ENCODE data around the gene SYNPR. TPM values are rescaled to one million over a fixed set of nuclear protein-coding genes. Genes with fewer than 3 reads are reported as not detected.

SYNPR gene
- total RNA-seq, 1 experiment from 2014 or later = 17.6 TPM

DNA sequence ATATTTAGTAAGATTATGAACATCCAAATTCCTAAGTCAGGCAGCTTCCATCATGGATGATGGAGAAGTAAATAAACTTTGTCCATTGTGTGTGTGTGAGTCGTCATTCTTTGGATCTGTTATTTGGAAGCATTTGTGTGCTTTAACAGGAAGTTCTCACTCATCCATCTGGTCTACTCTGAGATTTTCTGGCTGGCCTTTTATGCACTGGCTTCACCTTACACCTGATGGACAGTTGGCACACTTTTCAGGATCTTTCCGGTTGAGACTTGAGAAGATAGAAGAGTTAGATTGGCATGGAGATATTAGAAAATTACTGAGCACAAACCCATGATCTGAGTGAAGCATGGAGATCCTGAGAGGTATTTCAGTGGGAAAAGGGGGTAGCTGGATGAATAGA lies 12.6 kb downstream of the SYNPR start:
- DNase-seq (ENCODE audit: low spot score) = no peak
- TF ChIP-seq EZH2 (IDR thresholded peaks at IDR 0.05; ENCODE audit: borderline replicate concordance, low read depth, low read length, poor library complexity, severe bottlenecking) = no peak
- TF ChIP-seq, protein P1, sequence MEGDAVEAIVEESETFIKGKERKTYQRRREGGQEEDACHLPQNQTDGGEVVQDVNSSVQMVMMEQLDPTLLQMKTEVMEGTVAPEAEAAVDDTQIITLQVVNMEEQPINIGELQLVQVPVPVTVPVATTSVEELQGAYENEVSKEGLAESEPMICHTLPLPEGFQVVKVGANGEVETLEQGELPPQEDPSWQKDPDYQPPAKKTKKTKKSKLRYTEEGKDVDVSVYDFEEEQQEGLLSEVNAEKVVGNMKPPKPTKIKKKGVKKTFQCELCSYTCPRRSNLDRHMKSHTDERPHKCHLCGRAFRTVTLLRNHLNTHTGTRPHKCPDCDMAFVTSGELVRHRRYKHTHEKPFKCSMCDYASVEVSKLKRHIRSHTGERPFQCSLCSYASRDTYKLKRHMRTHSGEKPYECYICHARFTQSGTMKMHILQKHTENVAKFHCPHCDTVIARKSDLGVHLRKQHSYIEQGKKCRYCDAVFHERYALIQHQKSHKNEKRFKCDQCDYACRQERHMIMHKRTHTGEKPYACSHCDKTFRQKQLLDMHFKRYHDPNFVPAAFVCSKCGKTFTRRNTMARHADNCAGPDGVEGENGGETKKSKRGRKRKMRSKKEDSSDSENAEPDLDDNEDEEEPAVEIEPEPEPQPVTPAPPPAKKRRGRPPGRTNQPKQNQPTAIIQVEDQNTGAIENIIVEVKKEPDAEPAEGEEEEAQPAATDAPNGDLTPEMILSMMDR (conservative IDR thresholded peaks at IDR 0.05; ENCODE audit: low read depth, low read length) = no peak
- Histone ChIP-seq H3K4me1 (ENCODE audit: insufficient read depth, low read length, poor library complexity, severe bottlenecking) (no peaks in the 10 kb centered on the region), H3K36me3 (ENCODE audit: insufficient read depth, low read length, poor library complexity, severe bottlenecking) (no peaks in the 10 kb centered on the region), H3K4me3 (ENCODE audit: low read depth, low read length, poor library complexity, severe bottlenecking) (no peak overlapping the region), H3K27ac (ENCODE audit: low read depth, low read length, poor library complexity, severe bottlenecking) (no peak overlapping the region), H3K27me3 (replicated peaks; ENCODE audit: insufficient read depth, low read depth, low read length, poor library complexity) (no peaks in the 10 kb centered on the region), H3K9me3 (ENCODE audit: low read depth, low read length, poor library complexity, severe bottlenecking) (no peaks in the 10 kb centered on the region)
- ChIA-PET POLR2A (ENCODE audit: low non-redundant PET) (no interaction called here), CTCF (no interaction called here)
- intact Hi-C loops (cut with micrococcal nuclease; ENCODE audit: unreplicated experiment) = no loop called here
- BruUV-seq (replicated peaks) = no TSS peak

DNA sequence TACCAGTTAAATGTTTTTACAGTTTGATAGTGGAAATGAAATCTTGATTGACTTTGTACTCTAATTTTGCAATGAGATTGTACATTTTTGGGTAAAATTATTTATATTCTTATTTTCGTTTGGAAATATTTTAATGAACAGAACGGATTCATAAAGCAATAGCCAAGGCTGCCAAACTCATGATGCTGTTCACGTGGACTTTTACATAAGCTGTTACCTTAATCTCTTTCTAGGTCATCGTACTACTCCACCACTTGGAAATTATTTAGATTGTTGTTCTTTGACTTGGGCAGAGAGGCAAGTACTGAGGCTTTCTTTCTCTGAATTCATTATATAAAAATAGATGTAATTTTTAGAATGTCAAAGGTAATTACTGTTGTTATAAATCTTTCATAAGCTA lies 16.2 kb downstream of the SYNPR start:
- BruUV-seq (replicated peaks) = no TSS peak
- Histone ChIP-seq H3K36me3 (ENCODE audit: insufficient read depth, low read length, poor library complexity, severe bottlenecking) (no peaks in the 10 kb centered on the region), H3K27ac (ENCODE audit: low read depth, low read length, poor library complexity, severe bottlenecking) (no peak overlapping the region), H3K4me3 (ENCODE audit: low read depth, low read length, poor library complexity, severe bottlenecking) (no peak overlapping the region), H3K27me3 (replicated peaks; ENCODE audit: insufficient read depth, low read depth, low read length, poor library complexity) (no peaks in the 10 kb centered on the region), H3K4me1 (ENCODE audit: insufficient read depth, low read length, poor library complexity, severe bottlenecking) (no peaks in the 10 kb centered on the region), H3K9me3 (ENCODE audit: low read depth, low read length, poor library complexity, severe bottlenecking) (no peaks in the 10 kb centered on the region)
- no peak for DNase-seq (ENCODE audit: low spot score)
- ChIA-PET CTCF (no interaction called here), POLR2A (ENCODE audit: low non-redundant PET) (no interaction called here)
- intact Hi-C loops (cut with micrococcal nuclease; ENCODE audit: unreplicated experiment) = no loop called here
- TF ChIP-seq, protein P1 (conservative IDR thresholded peaks at IDR 0.05; ENCODE audit: low read depth, low read length) = no peak
- no peak for TF ChIP-seq EZH2 (IDR thresholded peaks at IDR 0.05; ENCODE audit: borderline replicate concordance, low read depth, low read length, poor library complexity, severe bottlenecking)

DNA sequence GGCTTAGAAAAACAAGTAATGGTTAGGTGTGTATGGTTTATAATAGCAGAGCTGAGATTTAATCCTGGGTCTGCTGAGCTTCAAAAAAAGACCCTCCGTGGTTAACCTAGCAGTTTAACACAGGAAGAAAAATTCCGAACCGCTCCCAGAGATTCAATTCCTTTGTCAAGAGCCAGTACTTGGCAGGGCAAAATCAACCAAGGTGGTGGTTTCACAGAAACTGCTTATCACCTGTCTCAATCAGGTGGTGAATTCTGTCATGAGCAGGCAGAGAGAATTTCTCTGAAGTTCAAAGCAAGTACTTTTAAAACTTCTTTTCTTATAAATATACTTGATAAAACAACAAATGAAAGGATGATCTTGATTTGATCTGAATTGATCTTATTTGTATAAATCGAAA lies 17.2 kb downstream of the SYNPR start:
- TF ChIP-seq, protein P1 (conservative IDR thresholded peaks at IDR 0.05; ENCODE audit: low read depth, low read length) = no peak
- TF ChIP-seq EZH2 (IDR thresholded peaks at IDR 0.05; ENCODE audit: borderline replicate concordance, low read depth, low read length, poor library complexity, severe bottlenecking) = no peak
- Histone ChIP-seq H3K9me3 (ENCODE audit: low read depth, low read length, poor library complexity, severe bottlenecking) (no peaks in the 10 kb centered on the region), H3K4me1 (ENCODE audit: insufficient read depth, low read length, poor library complexity, severe bottlenecking) (no peaks in the 10 kb centered on the region), H3K27ac (ENCODE audit: low read depth, low read length, poor library complexity, severe bottlenecking) (no peak overlapping the region), H3K4me3 (ENCODE audit: low read depth, low read length, poor library complexity, severe bottlenecking) (no peak overlapping the region), H3K27me3 (replicated peaks; ENCODE audit: insufficient read depth, low read depth, low read length, poor library complexity) (no peaks in the 10 kb centered on the region), H3K36me3 (ENCODE audit: insufficient read depth, low read length, poor library complexity, severe bottlenecking) (no peaks in the 10 kb centered on the region)
- ChIA-PET CTCF (no interaction called here), POLR2A (ENCODE audit: low non-redundant PET) (no interaction called here)
- no peak for DNase-seq (ENCODE audit: low spot score)
- no TSS peak for BruUV-seq (replicated peaks)
- intact Hi-C loops (cut with micrococcal nuclease; ENCODE audit: unreplicated experiment) = no loop called here

All from A673 (cell line).